CD4-positive, alpha-beta T cell (primary cell): Measurements from ENCODE around the gene TRMT61A. TPM values are rescaled to one million over a fixed set of nuclear protein-coding genes. Genes with fewer than 3 reads are reported as not detected.

Source experiments
- ATAC-seq: fragments of 200-7000 bp; cut with Tn5 transposase; one replicate; pipeline ENCODE4 v1.10.0; 2022; ENCODE audit warnings: mild to moderate bottlenecking; ENCODE audit not compliant: poor library complexity
- CTCF ChIA-PET: fragments of 350-600 bp; sonication (Branson Sonifier 250); formaldehyde crosslinking; loops from one replicate; lab custom pipeline; 2021; ENCODE audit warnings: antibody characterized with exemption, inconsistent platforms; lab: Charles Lee
- POLR2A ChIA-PET: fragments of 350-600 bp; sonication (Branson Sonifier 250); formaldehyde crosslinking; loops from one replicate; lab custom pipeline; 2021; ENCODE audit warnings: antibody characterized with exemption, inconsistent platforms; lab: Charles Lee
- DNase-seq, 14 experiments: peaks; one replicate each; pipeline ENCODE4 v3.0.0-alpha.2; 2013 to 2020; ENCODE audit warnings: mixed read lengths in 2 of 14
- H3K27ac ChIP-seq, 2 donors: one replicate each; pipeline versions ENCODE4 v1.5.1 to v1.7.0; 2013; ENCODE audit warnings: low read length in 2 of 2, low read depth in 1 of 2, mild to moderate bottlenecking in 1 of 2
- H3K27me3 ChIP-seq, 2 experiments: 1 replicate in 1 of 2; 2 replicates in 1 of 2; pipeline versions ENCODE4 v1.6.1 to v1.7.0; 2013; ENCODE audit warnings: low read length in 2 of 2, control low read depth in 1 of 2, mild to moderate bottlenecking in 1 of 2, moderate library complexity in 1 of 2; ENCODE audit not compliant: insufficient read depth in 2 of 2, control insufficient read depth in 1 of 2
- H3K36me3 ChIP-seq: one replicate; pipeline ENCODE4 v1.6.1; 2013; ENCODE audit warnings: low read length, control low read depth; ENCODE audit not compliant: insufficient read depth
- H3K4me1 ChIP-seq: one replicate; pipeline ENCODE4 v1.6.1; 2013; ENCODE audit warnings: low read length, control low read depth; ENCODE audit not compliant: insufficient read depth
- H3K4me3 ChIP-seq: one replicate; pipeline ENCODE4 v1.5.1; 2013; ENCODE audit warnings: mild to moderate bottlenecking, low read length, moderate library complexity
- H3K9me3 ChIP-seq, 2 experiments: 1 replicate in 1 of 2; 2 replicates in 1 of 2; pipeline versions ENCODE4 v1.6.1 to v1.7.0; 2013; ENCODE audit warnings: low read length in 2 of 2, mild to moderate bottlenecking in 2 of 2, control low read depth in 1 of 2, moderate library complexity in 1 of 2; ENCODE audit not compliant: control insufficient read depth in 1 of 2, insufficient read depth in 1 of 2
- H3K27ac Mint-ChIP-seq: one replicate; pipeline ENCODE4 v1.8.0; 2020; ENCODE audit warnings: mixed read lengths
- H3K27me3 Mint-ChIP-seq: one replicate; pipeline ENCODE4 v1.8.0; 2021; ENCODE audit warnings: mixed read lengths
- H3K36me3 Mint-ChIP-seq: one replicate; pipeline ENCODE4 v1.8.0; 2021; ENCODE audit warnings: low read depth, mixed read lengths
- H3K4me1 Mint-ChIP-seq: one replicate; pipeline ENCODE4 v1.8.0; 2021; ENCODE audit warnings: low read depth, mixed read lengths
- H3K4me3 Mint-ChIP-seq: one replicate; pipeline ENCODE4 v1.8.0; 2020; ENCODE audit warnings: mild to moderate bottlenecking, mixed read lengths
- H3K9me3 Mint-ChIP-seq: one replicate; pipeline ENCODE4 v1.8.0; 2020; ENCODE audit warnings: mixed read lengths
- intact Hi-C, 2 experiments: fragments of 100-400 bp; cut with DNase I in 1 of 2; cut with micrococcal nuclease in 1 of 2; formaldehyde crosslinking; loops; one replicate each; pipeline versions ENCODE4 v1.15.1 to v1.9.0; 2023 to 2025; cut with DNase I, micrococcal nuclease
- total RNA-seq, 174 experiments: library from RNA in 2 of 174; stranded (reverse) in 2 of 174; gene quantifications; one replicate each; pipeline ENCODE4 v1.2.3 and lab custom pipeline; 2021 to 2026
- TF ChIP-seq, protein P1 (sequence below): fragments of 200-600 bp; IDR thresholded peaks from one replicate; pipeline ENCODE4 v1.8.0; 2022; ENCODE audit warnings: antibody characterized with exemption, mild to moderate bottlenecking

TRMT61A gene
- total RNA-seq, 2 experiments from 2014 or later = 9.2 to 9.8 TPM

DNA sequence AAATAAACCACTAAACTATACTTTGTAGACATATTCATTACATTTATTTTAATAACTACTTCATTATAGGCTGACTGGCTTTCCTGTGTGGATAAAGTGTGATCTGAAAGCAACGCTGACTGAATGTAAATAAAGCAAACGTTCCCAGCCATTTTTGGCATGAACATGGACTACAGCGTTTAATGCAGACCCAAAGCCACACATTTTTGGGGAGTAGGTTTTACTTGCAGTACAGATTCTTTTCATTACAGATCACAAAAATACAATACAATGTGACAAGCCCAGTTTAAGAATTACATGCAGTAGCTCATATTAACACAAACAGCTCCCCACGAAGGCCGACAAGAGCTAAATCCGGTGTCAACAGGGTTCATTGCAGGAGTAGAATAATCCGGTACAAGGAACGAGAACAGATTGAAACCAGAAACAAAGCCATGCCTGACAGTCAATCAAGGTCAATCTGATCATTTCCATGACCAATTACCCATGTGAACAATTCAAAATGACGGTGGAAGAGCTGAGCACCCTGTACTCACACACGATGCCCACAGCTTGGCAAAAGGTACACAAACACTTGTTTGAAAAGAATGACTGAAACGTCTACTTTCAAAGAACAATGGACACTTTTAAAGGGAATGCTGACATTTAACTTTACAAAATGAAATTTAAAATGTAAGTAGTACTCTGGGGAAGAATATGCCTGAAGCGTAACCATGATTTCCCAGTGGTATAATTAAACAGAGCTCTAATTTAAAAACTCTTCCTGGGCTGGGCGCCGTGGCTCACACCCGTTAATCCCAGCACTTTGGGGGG, 28.2 kb downstream of the TRMT61A start:
- POLR2A ChIA-PET = interaction anchor here (1.8 kb wide), 1 partner anchor 158 kb away, joined by 6 read pairs; the partner anchor contains the start of genes XRCC3 and ZFYVE21
- Mint-ChIP-seq H3K36me3 (peaks cover 57% of the 10 kb centered on the region), H3K27ac (peak overlapping the region; percentile 36), H3K4me3 (no peak overlapping the region), H3K27me3 (no peaks in the 10 kb centered on the region), H3K4me1 (peaks cover 58% of the 10 kb centered on the region), H3K9me3 (no peaks in the 10 kb centered on the region)
- no peak overlapping the region for H3K4me3 ChIP-seq
- peaks cover 40% of the 10 kb centered on the region for H3K4me1 ChIP-seq
- peaks cover 34% of the 10 kb centered on the region for H3K36me3 ChIP-seq
- no peaks in the 10 kb centered on the region for H3K9me3 ChIP-seq
- DNase-seq = no peak
- TF ChIP-seq, protein P1, sequence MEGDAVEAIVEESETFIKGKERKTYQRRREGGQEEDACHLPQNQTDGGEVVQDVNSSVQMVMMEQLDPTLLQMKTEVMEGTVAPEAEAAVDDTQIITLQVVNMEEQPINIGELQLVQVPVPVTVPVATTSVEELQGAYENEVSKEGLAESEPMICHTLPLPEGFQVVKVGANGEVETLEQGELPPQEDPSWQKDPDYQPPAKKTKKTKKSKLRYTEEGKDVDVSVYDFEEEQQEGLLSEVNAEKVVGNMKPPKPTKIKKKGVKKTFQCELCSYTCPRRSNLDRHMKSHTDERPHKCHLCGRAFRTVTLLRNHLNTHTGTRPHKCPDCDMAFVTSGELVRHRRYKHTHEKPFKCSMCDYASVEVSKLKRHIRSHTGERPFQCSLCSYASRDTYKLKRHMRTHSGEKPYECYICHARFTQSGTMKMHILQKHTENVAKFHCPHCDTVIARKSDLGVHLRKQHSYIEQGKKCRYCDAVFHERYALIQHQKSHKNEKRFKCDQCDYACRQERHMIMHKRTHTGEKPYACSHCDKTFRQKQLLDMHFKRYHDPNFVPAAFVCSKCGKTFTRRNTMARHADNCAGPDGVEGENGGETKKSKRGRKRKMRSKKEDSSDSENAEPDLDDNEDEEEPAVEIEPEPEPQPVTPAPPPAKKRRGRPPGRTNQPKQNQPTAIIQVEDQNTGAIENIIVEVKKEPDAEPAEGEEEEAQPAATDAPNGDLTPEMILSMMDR = no peak
- CTCF ChIA-PET = interaction anchor here (1.0 to 1.4 kb wide), 2 partner anchors 35 to 38 kb away, joined by 3 read pairs; no protein-coding TSS in a partner anchor
- H3K27me3 ChIP-seq = no peaks in the 10 kb centered on the region
- no peak overlapping the region for H3K27ac ChIP-seq
- no peak for ATAC-seq
- intact Hi-C loops = no loop called here

DNA sequence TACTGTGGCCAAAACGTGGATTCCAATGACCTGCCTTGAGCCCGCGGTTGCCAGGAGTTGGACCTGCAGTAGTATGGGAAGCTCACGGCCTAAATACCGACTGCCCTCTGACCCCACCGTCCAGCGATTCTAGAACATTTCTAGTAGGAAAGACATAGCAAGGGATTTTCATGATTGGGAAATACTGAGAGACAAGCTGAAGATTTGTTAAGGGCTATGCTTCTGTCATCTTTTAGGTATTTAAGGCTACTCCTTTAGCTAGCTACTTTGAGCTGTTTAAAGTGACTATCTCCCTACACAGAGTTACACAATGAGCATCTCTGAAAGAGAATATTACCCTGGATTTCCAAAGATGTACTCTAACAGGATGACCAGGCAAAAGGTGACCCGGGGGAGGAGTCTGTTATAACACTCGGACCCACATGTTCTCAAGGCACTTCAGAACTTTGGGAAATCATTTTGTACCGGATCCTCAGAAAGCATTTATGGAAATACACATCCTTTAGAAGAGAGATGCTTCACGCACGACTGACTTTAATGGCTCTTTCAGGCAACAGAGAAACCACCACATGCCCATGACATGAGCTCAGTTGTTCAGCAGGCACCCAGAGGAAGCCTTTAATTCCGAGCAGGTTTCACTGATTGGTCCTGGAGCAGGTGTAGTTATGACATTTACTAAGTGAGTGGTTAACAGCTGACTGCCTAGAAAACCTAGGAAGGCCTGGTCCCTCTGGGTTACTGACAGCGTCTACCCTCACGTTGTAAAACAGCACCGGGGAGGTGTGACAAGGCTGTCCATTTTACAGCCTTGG, 29.3 kb downstream of the TRMT61A start:
- TF ChIP-seq, protein P1 = no peak
- H3K4me1 Mint-ChIP-seq = peaks cover 62% of the 10 kb centered on the region

DNA sequence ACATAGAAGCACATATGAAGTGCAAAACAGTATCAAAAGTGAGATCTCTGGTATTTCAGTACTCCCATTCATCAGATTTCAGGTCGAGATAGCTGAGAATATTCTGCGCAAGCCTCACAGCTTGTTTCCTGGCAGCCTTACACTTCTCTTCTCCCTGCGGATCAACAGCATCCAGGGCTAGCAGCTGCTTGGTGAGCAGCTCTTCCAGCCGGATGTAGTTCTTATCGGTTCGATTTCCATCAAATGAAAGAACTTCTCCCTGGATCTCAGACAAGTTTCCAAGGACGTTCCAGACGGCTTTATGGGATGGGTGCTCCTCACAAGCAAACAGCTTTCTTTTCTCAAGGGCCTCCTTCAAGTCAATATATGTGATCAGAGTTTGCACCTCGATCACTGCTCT, 30.8 kb downstream of the TRMT61A start:
- no peak overlapping the region for H3K27ac ChIP-seq
- peaks cover 59% of the 10 kb centered on the region for H3K4me1 ChIP-seq
- POLR2A ChIA-PET = interaction anchor here (1.5 kb wide), 1 partner anchor 31 kb away, joined by 3 read pairs; no protein-coding TSS in a partner anchor
- Mint-ChIP-seq H3K36me3 (peaks cover 58% of the 10 kb centered on the region), H3K4me1 (peaks cover 70% of the 10 kb centered on the region), H3K27me3 (no peaks in the 10 kb centered on the region), H3K4me3 (peak overlapping the region; percentile 96), H3K27ac (peak overlapping the region; percentile 66), H3K9me3 (no peaks in the 10 kb centered on the region)
- DNase-seq (no peak), ATAC-seq (no peak)
- peaks cover 33% of the 10 kb centered on the region for H3K36me3 ChIP-seq
- no peaks in the 10 kb centered on the region for H3K27me3 ChIP-seq
- H3K4me3 ChIP-seq = no peak overlapping the region
- TF ChIP-seq, protein P1 = no peak
- intact Hi-C loops = loop anchor here (5.0 to 10.0 kb wide), 5 partner anchors 32 to 1195 kb away; partner anchors contain the start of genes CINP (in 1 of the 2), MARK3 (in 1 of the 2), TECPR2 (in 1 of the 2) and TRMT61A (in 1 of the 2)
- H3K9me3 ChIP-seq = no peaks in the 10 kb centered on the region
- CTCF ChIA-PET = no interaction called here

More for the DNA sequence above, 29.3 kb downstream of the TRMT61A start:
- H3K27ac Mint-ChIP-seq = no peak overlapping the region
- H3K27ac ChIP-seq = no peak overlapping the region
- H3K36me3 Mint-ChIP-seq = peaks cover 61% of the 10 kb centered on the region
- ATAC-seq (no peak), DNase-seq (no peak)
- H3K27me3 ChIP-seq = no peaks in the 10 kb centered on the region
- intact Hi-C loops = no loop called here
- H3K4me3 Mint-ChIP-seq = peak overlapping the region; percentile 71
- peaks cover 44% of the 10 kb centered on the region for H3K4me1 ChIP-seq
- H3K9me3 ChIP-seq = no peaks in the 10 kb centered on the region
- H3K36me3 ChIP-seq = peaks cover 34% of the 10 kb centered on the region
- no peak overlapping the region for H3K4me3 ChIP-seq
- no peaks in the 10 kb centered on the region for H3K27me3 Mint-ChIP-seq
- POLR2A ChIA-PET = interaction anchor here (1.8 kb wide), 1 partner anchor 157 kb away, joined by 6 read pairs; the partner anchor contains the start of genes XRCC3 and ZFYVE21
- CTCF ChIA-PET = interaction anchor here (0.8 to 1.4 kb wide), 3 partner anchors 37 to 40 kb away, joined by 3 read pairs; no protein-coding TSS in a partner anchor
- H3K9me3 Mint-ChIP-seq = no peaks in the 10 kb centered on the region
